ENCODE data around the gene C9orf152.
A peak's percentile ranks its signal among the peaks of the same experiment; 100 is the strongest.

C9orf152 gene

DNA sequence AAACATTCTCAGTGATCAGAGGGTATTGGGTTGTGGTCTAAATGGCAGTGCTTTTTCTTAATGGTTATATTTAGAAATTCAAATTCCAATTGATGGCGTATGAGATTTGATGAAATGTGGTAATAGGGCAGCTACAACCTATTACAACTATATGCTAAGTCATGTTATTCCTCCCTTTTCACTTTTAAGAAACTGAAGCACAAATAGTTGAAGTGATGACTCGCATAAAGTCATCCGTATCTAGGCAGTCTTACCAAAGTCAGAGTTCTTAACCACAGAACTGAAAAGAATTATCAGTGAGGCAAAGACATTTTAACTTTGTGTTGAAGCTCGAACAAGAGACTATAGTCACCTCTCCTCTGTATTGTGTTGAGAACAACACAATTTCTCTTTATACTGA is 28.2 kb downstream of the C9orf152 start:
- peak; percentile 72 for DNase-seq

DNA sequence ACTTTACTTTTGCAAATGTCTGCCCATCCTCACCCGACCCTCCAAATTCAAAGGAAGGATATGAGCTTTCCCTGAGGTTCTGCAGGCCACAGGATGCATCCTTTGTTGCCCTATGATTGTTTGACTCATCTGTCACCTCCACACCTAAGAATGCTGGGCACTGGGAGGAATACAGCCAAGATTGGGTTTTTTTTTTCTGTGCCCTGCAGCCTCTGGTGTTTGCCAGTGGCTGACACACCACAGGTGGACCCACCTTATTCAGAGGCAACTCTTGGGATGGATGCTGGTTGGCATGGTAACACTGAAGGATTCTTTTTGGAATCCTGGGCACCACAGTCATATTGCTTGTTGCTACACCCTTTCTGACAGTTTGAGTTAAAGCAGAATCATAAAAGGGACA is 29.7 kb downstream of the C9orf152 start:
- no peak for DNase-seq

GRCh38 chr9:110175275-110175968 is 32.5 kb downstream of the C9orf152 start:
- no peak for DNase-seq

GRCh38 chr9:110173322-110173642 is 34.7 kb downstream of the C9orf152 start:
- DNase-seq: no peak

- no peak for DNase-seq
Measured at GRCh38 chr9:110170357-110171257, 37.4 kb downstream of the C9orf152 start.

- DNase-seq: no peak
Measured at GRCh38 chr9:110168486-110168885, 39.5 kb downstream of the C9orf152 start.

- DNase-seq: no peak
Measured at GRCh38 chr9:110161940-110162339, 46.0 kb downstream of the C9orf152 start.

GRCh38 chr9:110160685-110161084 is 47.3 kb downstream of the C9orf152 start:
- DNase-seq: no peak

GRCh38 chr9:110160123-110160522 is 47.8 kb downstream of the C9orf152 start:
- peak; percentile 68 for DNase-seq

DNA sequence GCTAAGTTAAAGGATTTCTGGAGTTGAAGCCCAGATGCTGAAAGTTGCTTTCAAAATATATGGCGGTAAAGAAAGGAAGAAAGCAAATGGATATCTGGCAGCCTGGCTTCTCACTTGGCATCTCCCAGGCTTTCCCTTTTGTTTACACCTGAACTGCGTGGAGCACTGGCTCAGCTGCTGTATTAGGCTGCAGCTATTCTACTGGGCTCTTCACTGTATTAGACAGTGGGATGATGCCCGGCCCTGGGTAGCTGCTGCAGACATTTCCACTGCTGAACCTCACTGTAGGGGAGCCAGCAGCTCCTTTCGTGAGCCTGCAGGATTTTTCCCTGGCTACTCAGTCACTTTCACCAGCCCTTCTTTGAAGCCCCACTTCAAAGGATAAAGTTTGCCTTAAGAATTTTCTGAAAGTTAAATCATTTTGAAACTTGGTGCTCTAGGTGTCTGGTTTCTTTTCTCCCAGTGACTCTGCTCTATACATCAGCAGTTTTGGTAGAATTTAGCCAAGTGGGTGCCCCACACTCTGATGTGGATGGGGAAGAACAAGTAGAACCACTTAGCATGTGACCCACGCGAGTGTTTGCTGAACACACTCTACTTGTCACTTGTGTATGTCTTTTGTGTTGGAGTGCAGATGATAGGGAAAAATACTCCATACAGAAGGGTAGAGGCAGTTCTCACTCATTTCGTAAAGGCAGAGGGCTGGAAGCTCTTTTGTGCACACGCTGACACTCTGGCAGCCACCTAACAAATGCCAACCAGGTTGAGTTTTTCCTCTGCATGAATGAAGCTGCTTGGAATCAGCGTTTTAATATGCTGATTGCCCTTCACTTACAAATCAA is 49.9 kb downstream of the C9orf152 start:
- DNase-seq: no peak

- peak; percentile 46 for DNase-seq
Measured at GRCh38 chr9:110156902-110157301, 51.1 kb downstream of the C9orf152 start.

GRCh38 chr9:110156416-110156815 is 51.5 kb downstream of the C9orf152 start:
- DNase-seq: no peak

- DNase-seq: no peak
Measured at GRCh38 chr9:110155751-110156150, 52.2 kb downstream of the C9orf152 start.

GRCh38 chr9:110153431-110153830 is 54.5 kb downstream of the C9orf152 start:
- DNase-seq: no peak

DNA sequence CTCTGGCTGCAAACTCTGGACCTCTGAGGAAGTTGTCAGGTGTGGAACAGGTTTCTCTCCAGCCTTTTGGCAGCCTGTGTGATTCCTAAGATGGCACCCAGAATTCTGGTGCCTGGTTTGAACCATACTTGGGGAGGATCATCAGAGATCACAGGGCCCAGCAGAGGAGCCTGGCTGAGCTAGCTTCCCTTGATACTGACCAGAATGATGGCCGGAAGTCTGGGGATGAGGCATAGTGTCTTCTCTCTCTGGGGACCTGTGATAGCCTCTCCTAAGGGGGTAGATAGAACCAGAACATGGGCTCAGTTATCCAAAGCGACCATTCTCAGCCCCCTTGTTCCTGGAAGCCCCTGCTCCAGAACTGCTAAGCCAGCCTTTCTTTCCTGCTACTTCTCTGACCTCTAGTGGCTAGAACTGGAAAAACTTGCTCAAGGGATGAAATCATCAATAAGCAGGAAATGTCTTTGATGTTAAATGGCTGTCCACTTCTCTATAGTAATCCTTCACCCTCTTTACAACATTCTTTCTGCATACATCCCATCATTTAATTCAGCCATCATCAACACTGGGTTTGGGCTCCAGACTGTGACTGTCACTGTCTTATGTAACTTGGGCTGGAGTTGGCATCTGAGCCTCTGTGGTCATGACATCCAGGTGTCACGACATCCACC is 55.1 kb downstream of the C9orf152 start:
- DNase-seq: no peak
